ENCODE measurements around the gene ZNRF2.

DNA sequence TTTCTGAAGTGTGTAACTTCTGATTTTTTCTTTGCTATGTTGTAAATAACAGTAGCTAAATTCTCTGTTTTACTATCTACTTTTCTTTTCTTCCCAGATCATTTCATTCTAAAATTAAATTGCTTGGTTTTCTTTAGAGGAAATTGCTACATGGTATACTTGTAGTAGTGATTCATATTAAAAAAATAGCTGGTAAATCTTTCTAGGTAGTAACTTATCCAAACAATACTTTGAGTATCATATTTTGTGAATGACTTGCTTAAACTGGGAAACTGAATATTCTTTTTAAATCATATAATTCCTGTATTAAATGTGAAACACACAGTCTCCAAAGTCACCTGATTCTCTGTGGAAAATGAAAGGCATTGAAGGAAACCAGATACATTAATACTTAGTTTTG, 85.5 kb downstream of the ZNRF2 start:
- TF ChIP-seq POLR2A (IDR thresholded peaks at IDR 0.05) (no peak), EP300 (IDR thresholded peaks at IDR 0.05) (no peak)
- TF ChIP-seq, protein P1, sequence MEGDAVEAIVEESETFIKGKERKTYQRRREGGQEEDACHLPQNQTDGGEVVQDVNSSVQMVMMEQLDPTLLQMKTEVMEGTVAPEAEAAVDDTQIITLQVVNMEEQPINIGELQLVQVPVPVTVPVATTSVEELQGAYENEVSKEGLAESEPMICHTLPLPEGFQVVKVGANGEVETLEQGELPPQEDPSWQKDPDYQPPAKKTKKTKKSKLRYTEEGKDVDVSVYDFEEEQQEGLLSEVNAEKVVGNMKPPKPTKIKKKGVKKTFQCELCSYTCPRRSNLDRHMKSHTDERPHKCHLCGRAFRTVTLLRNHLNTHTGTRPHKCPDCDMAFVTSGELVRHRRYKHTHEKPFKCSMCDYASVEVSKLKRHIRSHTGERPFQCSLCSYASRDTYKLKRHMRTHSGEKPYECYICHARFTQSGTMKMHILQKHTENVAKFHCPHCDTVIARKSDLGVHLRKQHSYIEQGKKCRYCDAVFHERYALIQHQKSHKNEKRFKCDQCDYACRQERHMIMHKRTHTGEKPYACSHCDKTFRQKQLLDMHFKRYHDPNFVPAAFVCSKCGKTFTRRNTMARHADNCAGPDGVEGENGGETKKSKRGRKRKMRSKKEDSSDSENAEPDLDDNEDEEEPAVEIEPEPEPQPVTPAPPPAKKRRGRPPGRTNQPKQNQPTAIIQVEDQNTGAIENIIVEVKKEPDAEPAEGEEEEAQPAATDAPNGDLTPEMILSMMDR (IDR thresholded peaks at IDR 0.05): no peak

All from tibial nerve (tissue), 4 donors.